BJ (cell line): ENCODE results near the gene SORCS2. TPM values are rescaled to one million over a fixed set of nuclear protein-coding genes. Genes with fewer than 3 reads are reported as not detected.

ENCODE experiments used
- CTCF ChIA-PET: fragments of 350-600 bp; formaldehyde crosslinking; extraction: SDS; loops from one replicate; lab custom pipeline; 2021; ENCODE audit warnings: antibody characterized with exemption, inconsistent platforms; lab: Yijun Ruan, JAX
- POLR2A ChIA-PET: fragments of 300-600 bp; sonication (Branson Sonifier 250); formaldehyde crosslinking; extraction: SDS; loops from one replicate; lab custom pipeline; 2021; ENCODE audit warnings: antibody characterized with exemption; lab: Charles Lee
- DNase-seq: peaks from one replicate; pipeline ENCODE4 v3.0.0-alpha.2; 2011; ENCODE audit warnings: low read depth
- H3K27me3 ChIP-seq: 2 replicates; pipeline ENCODE4 v1.6.0; 2011; ENCODE audit warnings: low read length; ENCODE audit not compliant: control insufficient read depth, insufficient read depth
- H3K36me3 ChIP-seq: 2 replicates; pipeline ENCODE4 v1.5.1; 2011; ENCODE audit warnings: low read length; ENCODE audit not compliant: control insufficient read depth, insufficient read depth
- H3K4me3 ChIP-seq: 2 replicates; pipeline ENCODE4 v1.5.1; 2011; ENCODE audit warnings: low read depth, mild to moderate bottlenecking, control low read depth, low read length
- polyA plus RNA-seq: library from polyadenylated mRNA; depleted of rRNA; stranded (reverse); fragments of >200 nt; gene quantifications from 2 replicates; pipeline ENCODE4 v1.2.3, GENCODE V29; 2011
- TF ChIP-seq, protein P1 (sequence below): IDR thresholded peaks from 2 replicates; pipeline ENCODE4 v1.5.1; 2011; ENCODE audit warnings: low read depth, mild to moderate bottlenecking, control low read depth, inconsistent platforms, low read length, moderate library complexity; ENCODE audit not compliant: insufficient read depth

The SORCS2 gene
- polyA plus RNA-seq, 1 experiment = 0.63 TPM

DNA sequence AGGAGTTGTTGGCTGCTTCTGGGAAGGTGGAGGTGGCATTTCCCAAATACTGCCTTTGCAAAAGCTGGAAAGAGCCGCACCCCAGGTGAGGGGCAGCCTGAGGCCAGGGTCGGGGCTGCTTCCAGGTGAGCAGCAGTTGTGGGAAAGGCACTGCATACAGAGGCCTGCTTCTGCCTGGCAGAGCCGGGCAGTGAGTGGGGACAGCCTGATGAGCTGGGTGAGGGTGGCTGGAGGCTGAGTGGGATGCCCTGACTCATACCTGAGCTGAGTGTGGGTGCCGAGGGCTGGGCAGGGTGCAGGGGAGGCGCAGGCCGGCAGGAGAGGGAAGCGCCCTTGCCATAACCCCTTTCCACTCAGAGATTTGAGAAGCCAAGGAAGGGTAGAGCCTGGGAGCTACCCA, 248.9 kb downstream of the SORCS2 start:
- POLR2A ChIA-PET = no interaction called here
- no peak for DNase-seq
- CTCF ChIA-PET = no interaction called here
- no peaks in the 10 kb centered on the region for H3K36me3 ChIP-seq
- TF ChIP-seq, protein P1, sequence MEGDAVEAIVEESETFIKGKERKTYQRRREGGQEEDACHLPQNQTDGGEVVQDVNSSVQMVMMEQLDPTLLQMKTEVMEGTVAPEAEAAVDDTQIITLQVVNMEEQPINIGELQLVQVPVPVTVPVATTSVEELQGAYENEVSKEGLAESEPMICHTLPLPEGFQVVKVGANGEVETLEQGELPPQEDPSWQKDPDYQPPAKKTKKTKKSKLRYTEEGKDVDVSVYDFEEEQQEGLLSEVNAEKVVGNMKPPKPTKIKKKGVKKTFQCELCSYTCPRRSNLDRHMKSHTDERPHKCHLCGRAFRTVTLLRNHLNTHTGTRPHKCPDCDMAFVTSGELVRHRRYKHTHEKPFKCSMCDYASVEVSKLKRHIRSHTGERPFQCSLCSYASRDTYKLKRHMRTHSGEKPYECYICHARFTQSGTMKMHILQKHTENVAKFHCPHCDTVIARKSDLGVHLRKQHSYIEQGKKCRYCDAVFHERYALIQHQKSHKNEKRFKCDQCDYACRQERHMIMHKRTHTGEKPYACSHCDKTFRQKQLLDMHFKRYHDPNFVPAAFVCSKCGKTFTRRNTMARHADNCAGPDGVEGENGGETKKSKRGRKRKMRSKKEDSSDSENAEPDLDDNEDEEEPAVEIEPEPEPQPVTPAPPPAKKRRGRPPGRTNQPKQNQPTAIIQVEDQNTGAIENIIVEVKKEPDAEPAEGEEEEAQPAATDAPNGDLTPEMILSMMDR = no peak
- no peaks in the 10 kb centered on the region for H3K27me3 ChIP-seq
- no peak overlapping the region for H3K4me3 ChIP-seq

DNA sequence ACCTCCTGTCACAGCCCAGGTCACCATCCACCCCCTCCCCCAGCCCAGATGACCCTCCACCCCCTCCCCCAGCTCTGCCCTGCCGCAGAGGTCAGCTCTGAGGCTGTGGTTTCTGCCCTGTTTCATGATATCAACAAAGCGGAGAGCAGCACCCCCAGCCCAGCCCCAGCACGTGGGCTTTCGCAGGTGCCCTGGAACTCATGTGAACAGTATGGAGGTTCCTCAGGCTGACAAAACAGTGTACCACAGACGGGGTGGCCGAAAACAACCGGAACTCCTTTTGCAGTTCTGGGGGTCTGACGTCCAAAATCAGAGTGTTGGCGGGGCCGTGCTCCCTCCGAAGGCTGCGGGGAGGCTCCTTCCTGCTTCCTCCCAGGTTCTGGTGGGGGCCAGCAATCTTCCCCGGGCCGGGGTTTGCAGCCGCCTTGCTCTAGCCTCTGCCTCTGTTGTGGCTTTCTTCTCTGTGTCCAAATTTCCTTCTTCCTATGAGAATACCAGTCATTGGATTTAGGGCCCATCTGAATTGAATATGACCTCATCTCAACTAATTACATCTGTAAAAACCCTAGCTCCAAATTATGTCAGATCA, 250.3 kb downstream of the SORCS2 start:
- TF ChIP-seq, protein P1 = no peak
- CTCF ChIA-PET = no interaction called here

DNA sequence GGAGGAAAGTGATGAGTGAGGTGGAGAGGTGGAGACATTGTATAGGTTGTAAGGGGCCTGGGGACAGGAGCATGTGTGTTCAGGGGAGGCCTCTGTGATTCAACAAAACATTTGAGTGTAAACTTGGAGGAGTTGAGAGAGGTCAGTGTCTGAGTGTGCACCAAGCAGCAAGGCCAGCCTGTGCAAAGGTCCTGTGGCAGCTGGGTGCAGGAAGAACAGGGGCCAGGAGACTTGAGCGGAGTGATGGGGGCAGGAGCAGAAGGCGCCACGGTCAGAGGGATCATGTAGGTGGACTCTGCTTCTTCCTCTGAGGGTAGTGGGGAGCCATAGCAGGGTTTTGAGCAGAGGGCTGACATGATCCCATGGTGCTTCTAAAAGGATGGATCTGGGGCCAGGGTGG, 252.0 kb downstream of the SORCS2 start:
- TF ChIP-seq, protein P1 = no peak
- H3K4me3 ChIP-seq = no peak overlapping the region
- POLR2A ChIA-PET = no interaction called here
- no peaks in the 10 kb centered on the region; the same call in 1 of the 2 replicates for H3K27me3 ChIP-seq
- DNase-seq = no peak
- no peaks in the 10 kb centered on the region for H3K36me3 ChIP-seq
- CTCF ChIA-PET = interaction anchor here (0.5 kb wide), 1 partner anchor 13 kb away, joined by 3 read pairs; no protein-coding TSS in a partner anchor

More for the DNA sequence above, 250.3 kb downstream of the SORCS2 start:
- POLR2A ChIA-PET = no interaction called here
- DNase-seq = no peak
- no peaks in the 10 kb centered on the region; the same call in 1 of the 2 replicates for H3K27me3 ChIP-seq
- no peak overlapping the region for H3K4me3 ChIP-seq
- H3K36me3 ChIP-seq = no peaks in the 10 kb centered on the region

DNA sequence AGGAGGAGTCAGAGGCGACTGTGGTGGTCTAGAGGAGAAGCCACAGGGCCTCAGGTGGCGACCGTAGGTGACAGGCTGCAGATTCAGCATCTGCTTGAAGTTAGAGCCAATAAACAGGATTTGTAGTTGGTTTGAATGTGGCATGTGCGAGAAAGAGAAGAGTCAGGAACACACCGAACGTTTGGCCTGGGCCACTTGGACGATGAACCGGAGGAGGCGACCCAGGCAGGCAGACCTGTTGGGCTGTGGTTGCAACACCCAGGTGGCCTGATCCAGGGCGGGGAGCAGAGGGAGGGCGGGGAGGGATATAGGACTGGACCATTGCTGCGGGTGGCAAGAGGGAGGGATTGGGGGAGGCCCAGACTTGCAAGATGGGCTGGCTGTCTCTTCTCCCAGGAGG, 252.4 kb downstream of the SORCS2 start:
- POLR2A ChIA-PET = no interaction called here
- no peaks in the 10 kb centered on the region for H3K36me3 ChIP-seq
- no peak overlapping the region for H3K4me3 ChIP-seq
- CTCF ChIA-PET = no interaction called here
- no peaks in the 10 kb centered on the region; the same call in 1 of the 2 replicates for H3K27me3 ChIP-seq
- no peak for DNase-seq
- TF ChIP-seq, protein P1 = no peak

DNA sequence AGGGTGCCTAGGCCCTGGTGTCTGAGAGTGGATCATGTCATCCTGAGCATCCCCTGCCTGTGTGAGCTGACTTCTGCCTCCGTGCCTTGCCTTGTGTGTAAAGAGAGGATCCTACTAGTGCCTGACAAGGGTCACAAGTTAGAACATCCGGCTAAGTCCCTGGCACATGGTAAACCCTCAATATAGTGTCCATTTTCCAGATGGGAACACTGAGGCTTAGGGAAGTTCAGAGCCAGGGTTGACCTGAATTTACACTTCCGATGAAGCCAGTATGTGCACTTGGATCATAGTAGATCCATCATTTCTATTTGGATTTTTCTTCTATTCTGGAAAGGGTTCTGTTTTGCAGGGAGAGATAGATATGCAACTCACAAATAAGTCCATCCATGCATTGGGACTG, 254.9 kb downstream of the SORCS2 start:
- ChIA-PET CTCF (no interaction called here), POLR2A (no interaction called here)
- DNase-seq = no peak

More for the DNA sequence above, 254.9 kb downstream of the SORCS2 start:
- Histone ChIP-seq H3K36me3 (no peaks in the 10 kb centered on the region), H3K4me3 (no peak overlapping the region), H3K27me3 (no peaks in the 10 kb centered on the region; the same call in 1 of the 2 replicates)
- TF ChIP-seq, protein P1 = no peak
